ENCODE results near the gene NBEAL1. TPM values are rescaled to one million over a fixed set of nuclear protein-coding genes. Genes with fewer than 3 reads are reported as not detected.
"Not testable (repeated sequence)": the region's sequence is repeated elsewhere in the genome, so short reads cannot be mapped to it uniquely, and the experiment has no call there.

NBEAL1 gene
- total and polyA plus RNA-seq, 2 of the 8 experiments (the other 6 are each of a cell fraction or from before 2014, with no cell fraction given) = 2.3 to 10.7 TPM

DNA sequence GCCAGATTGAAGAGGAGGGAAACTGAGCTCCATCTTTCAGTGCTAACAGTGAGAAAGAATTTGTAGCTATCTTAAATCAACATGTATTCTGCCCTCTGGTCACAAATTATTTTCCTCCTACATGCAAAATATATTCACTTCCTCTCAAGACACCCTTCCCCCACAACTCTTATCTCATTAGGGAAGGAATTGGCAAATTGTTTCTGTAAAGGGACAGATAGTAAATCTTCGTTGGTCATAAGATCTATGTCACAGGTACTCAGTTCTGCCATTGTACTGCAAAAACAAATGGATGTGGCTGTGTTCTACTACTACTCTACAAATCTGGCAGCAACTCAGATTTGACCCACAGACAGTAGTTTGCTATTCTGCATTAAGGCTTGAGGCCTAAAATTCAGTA, 171.2 kb downstream of the NBEAL1 start (continued):
- TF ChIP-seq TBP (IDR thresholded peaks at IDR 0.05; ENCODE audit: low read depth, low read length) = no peak
- no peak for TF ChIP-seq RNF2 (IDR thresholded peaks at IDR 0.05; ENCODE audit: borderline replicate concordance, low read depth, low read length, missing control alignments, poor library complexity, severe bottlenecking)
- TF ChIP-seq CHD1 (IDR thresholded peaks at IDR 0.05; ENCODE audit: low read depth, low read length) = no peak
- TF ChIP-seq SRF (IDR thresholded peaks at IDR 0.05; ENCODE audit: low read depth, low read length) = no peak

DNA sequence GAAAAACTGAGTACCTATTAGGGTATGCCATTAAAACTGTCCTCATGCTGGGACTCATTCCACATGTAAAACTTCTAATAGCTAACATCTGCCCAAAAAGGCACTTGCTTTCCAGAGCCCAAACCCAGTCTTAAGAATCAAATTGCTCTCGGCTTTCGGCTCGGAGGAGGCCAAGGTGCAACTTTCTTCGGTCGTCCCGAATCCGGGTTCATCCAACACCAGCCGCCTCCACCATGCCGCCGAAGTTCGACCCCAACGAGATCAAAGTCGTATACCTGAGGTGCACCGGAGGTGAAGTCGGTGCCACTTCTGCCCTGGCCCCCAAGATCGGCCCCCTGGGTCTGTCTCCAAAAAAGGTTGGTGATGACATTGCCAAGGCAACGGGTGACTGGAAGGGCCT, 175.9 kb downstream of the NBEAL1 start:
- H4K5ac ChIP-seq (ENCODE audit: insufficient read length, low read depth, low read length); H3K36me3 ChIP-seq (ENCODE audit: control insufficient read depth in 2 of 4, insufficient read depth in 4 of 4, low read length in 3 of 4); H3K27ac ChIP-seq (ENCODE audit: low read depth, low read length); CTCF ChIA-PET (ENCODE audit: partially characterized antibody); H3K23me2 ChIP-seq (ENCODE audit: low read depth, low read length); H3K79me2 ChIP-seq (ENCODE audit: control insufficient read depth in 1 of 2, insufficient read depth in 2 of 2, low read length in 2 of 2); H2BK12ac ChIP-seq (ENCODE audit: low read depth, low read length); H2BK120ac ChIP-seq (replicated peaks; ENCODE audit: low read depth, low read length); H3K4me1 ChIP-seq (replicated peaks in 1 of 4; ENCODE audit: control insufficient read depth in 3 of 4, insufficient read depth in 4 of 4, low read length in 3 of 4); H2BK20ac ChIP-seq (ENCODE audit: low read length); H3K9me3 ChIP-seq (ENCODE audit: insufficient read depth in 2 of 2, low read depth in 1 of 2, low read length in 1 of 2); H3K9ac ChIP-seq (replicated peaks in 1 of 4; ENCODE audit: extremely low read depth in 1 of 4, low read depth in 3 of 4, low read length in 3 of 4); DNase-seq (ENCODE audit: low read depth in 1 of 2, low spot score in 2 of 2); H3K14ac ChIP-seq (ENCODE audit: insufficient read length); H2BK15ac ChIP-seq (ENCODE audit: low read length); FAIRE-seq; H3K4me3 ChIP-seq (ENCODE audit: extremely low read depth in 1 of 4, insufficient read depth in 2 of 4, low read depth in 3 of 4, low read length in 4 of 4); H3K18ac ChIP-seq (ENCODE audit: extremely low read depth, low read length); H3K23ac ChIP-seq (ENCODE audit: insufficient read length); H3K27me3 ChIP-seq (replicated peaks in 1 of 4; ENCODE audit: control insufficient read depth in 3 of 4, extremely low read depth in 1 of 4, insufficient read depth in 3 of 4, low read length in 3 of 4); H2AFZ ChIP-seq (ENCODE audit: low read length); H3K56ac ChIP-seq (replicated peaks; ENCODE audit: insufficient read length, low read depth, low read length); H3K79me1 ChIP-seq (ENCODE audit: low read depth, low read length); H2AK5ac ChIP-seq (ENCODE audit: low read depth, low read length); POLR2A ChIA-PET (ENCODE audit: partially characterized antibody); H2BK5ac ChIP-seq (ENCODE audit: low read depth, low read length); H3K4ac ChIP-seq (replicated peaks; ENCODE audit: insufficient read length, low read depth, low read length); H4K91ac ChIP-seq (replicated peaks; ENCODE audit: insufficient read length, low read length); H4K8ac ChIP-seq (ENCODE audit: extremely low read depth, insufficient read depth, low read length); H3K4me2 ChIP-seq (ENCODE audit: insufficient read depth in 1 of 2, low read depth in 2 of 2, low read length in 2 of 2); H4K20me1 ChIP-seq (replicated peaks in 1 of 2; ENCODE audit: control insufficient read depth in 1 of 2, insufficient read depth in 2 of 2, low read length in 2 of 2): not testable (repeated sequence)
- WGBS, 2 experiments (ENCODE audit: extremely low coverage in 1 of 2, insufficient coverage in 1 of 2, insufficient read length in 1 of 2, insufficient replicate concordance in 2 of 2, low coverage in 1 of 2, low lambda C conversion rate in 2 of 2, missing lambda C conversion rate in 1 of 2) = 93% methylated on average over 9 of the region's 17 CpGs; no CpG with 5 or more reads in 1 of the 2 experiments
